Osteocyte (in vitro differentiated cells): Measurements from ENCODE around the gene KIF21B. TPM values are rescaled to one million over a fixed set of nuclear protein-coding genes. Genes with fewer than 3 reads are reported as not detected.

Source experiments
- DNase-seq: peaks from one replicate; pipeline ENCODE4 v3.0.0; 2021; ENCODE audit warnings: mixed read lengths; ENCODE audit not compliant: unreplicated experiment; ENCODE audit errors: extremely low spot score
- H3K27ac Mint-ChIP-seq: one replicate; pipeline ENCODE4 v1.8.0; 2021; ENCODE audit warnings: mild to moderate bottlenecking, mixed read lengths; ENCODE audit not compliant: unreplicated experiment
- H3K27me3 Mint-ChIP-seq: one replicate; pipeline ENCODE4 v1.8.0; 2021; ENCODE audit warnings: mixed read lengths; ENCODE audit not compliant: unreplicated experiment
- H3K36me3 Mint-ChIP-seq: one replicate; pipeline ENCODE4 v1.8.0; 2021; ENCODE audit warnings: mixed read lengths; ENCODE audit not compliant: unreplicated experiment
- H3K4me1 Mint-ChIP-seq: one replicate; pipeline ENCODE4 v1.8.0; 2021; ENCODE audit warnings: mixed read lengths; ENCODE audit not compliant: unreplicated experiment
- H3K4me3 Mint-ChIP-seq: one replicate; pipeline ENCODE4 v1.8.0; 2021; ENCODE audit warnings: mild to moderate bottlenecking, moderate library complexity, mixed read lengths; ENCODE audit not compliant: unreplicated experiment
- H3K9me3 Mint-ChIP-seq: one replicate; pipeline ENCODE4 v1.8.0; 2021; ENCODE audit warnings: mixed read lengths; ENCODE audit not compliant: unreplicated experiment
- CTCF ChIP-seq: fragments of 200-600 bp; sonication (generic); IDR thresholded peaks from 2 replicates; pipeline ENCODE4 v1.5.0; 2021; ENCODE audit warnings: antibody characterized with exemption, mild to moderate bottlenecking, moderate library complexity
- total RNA-seq: library from RNA; stranded (reverse); gene quantifications from 2 replicates; pipeline ENCODE4 v1.2.1, GENCODE V29; 2021

The KIF21B gene
- total RNA-seq, 1 donor from 2014 or later = 0.97 TPM

- H3K27ac Mint-ChIP-seq = no peak overlapping the region
- H3K4me1 Mint-ChIP-seq = no peaks in the 10 kb centered on the region
- H3K36me3 Mint-ChIP-seq = no peaks in the 10 kb centered on the region
Measured at GRCh38 chr1:201039418-201039817, 15.9 kb upstream of the KIF21B start.

DNA sequence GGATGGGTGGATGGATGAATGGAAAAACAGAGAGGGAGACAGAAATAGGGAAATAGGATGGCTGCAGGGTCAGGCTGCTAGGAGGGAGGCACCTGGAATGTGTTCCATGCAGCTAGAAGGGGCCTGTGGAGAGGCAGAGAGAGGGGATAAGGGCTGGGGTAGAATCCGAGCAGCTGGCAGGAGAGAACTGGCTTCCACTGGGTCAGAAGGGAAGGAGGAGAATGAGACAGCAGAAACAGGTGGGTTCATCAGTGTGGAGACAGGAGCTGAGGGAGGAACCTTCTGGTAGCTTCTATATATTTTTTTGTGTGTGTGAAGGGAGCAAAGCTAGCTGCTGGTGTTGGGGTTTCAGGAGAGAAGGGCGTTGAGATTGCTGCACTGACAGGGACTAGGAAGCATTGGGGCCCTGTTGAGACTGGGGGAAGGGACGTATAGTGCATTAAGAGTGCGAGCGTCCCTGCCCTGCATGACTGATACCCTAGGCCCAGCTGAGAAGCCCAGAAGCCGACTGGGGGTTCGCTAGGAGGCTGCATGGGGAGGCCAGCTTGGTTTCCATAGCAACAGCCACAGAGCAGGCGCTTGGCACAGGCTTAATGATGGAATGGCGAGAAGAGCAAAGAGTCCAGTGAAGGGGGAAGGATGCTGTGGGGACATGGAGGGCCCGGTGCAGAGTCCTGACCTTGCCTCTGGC is 14.8 kb upstream of the KIF21B start:
- no peak for DNase-seq
- no peak for TF ChIP-seq CTCF
- no peak overlapping the region for H3K27ac Mint-ChIP-seq
- H3K4me3 Mint-ChIP-seq = no peak overlapping the region
- no peaks in the 10 kb centered on the region for H3K36me3 Mint-ChIP-seq
- H3K4me1 Mint-ChIP-seq = no peaks in the 10 kb centered on the region
- no peaks in the 10 kb centered on the region for H3K27me3 Mint-ChIP-seq
- no peaks in the 10 kb centered on the region for H3K9me3 Mint-ChIP-seq

More at GRCh38 chr1:201039418-201039817, 15.9 kb upstream of the KIF21B start:
- no peaks in the 10 kb centered on the region for H3K9me3 Mint-ChIP-seq
- peaks cover 6% of the 10 kb centered on the region for H3K27me3 Mint-ChIP-seq
- no peak for TF ChIP-seq CTCF
- DNase-seq = no peak
- H3K4me3 Mint-ChIP-seq = no peak overlapping the region

- no peaks in the 10 kb centered on the region for H3K36me3 Mint-ChIP-seq
- H3K4me3 Mint-ChIP-seq = no peak overlapping the region
- no peak for DNase-seq
- H3K9me3 Mint-ChIP-seq = no peaks in the 10 kb centered on the region
- TF ChIP-seq CTCF = no peak
- H3K4me1 Mint-ChIP-seq = no peaks in the 10 kb centered on the region
- no peaks in the 10 kb centered on the region for H3K27me3 Mint-ChIP-seq
- no peak overlapping the region for H3K27ac Mint-ChIP-seq
Measured at GRCh38 chr1:201036188-201036842, 12.8 kb upstream of the KIF21B start.

- Mint-ChIP-seq H3K27me3 (no peaks in the 10 kb centered on the region), H3K36me3 (no peaks in the 10 kb centered on the region), H3K27ac (no peak overlapping the region), H3K4me3 (no peak overlapping the region), H3K4me1 (no peaks in the 10 kb centered on the region), H3K9me3 (no peaks in the 10 kb centered on the region)
- no peak for TF ChIP-seq CTCF
- DNase-seq = no peak
Measured at GRCh38 chr1:201034671-201035070, 11.2 kb upstream of the KIF21B start.

DNA sequence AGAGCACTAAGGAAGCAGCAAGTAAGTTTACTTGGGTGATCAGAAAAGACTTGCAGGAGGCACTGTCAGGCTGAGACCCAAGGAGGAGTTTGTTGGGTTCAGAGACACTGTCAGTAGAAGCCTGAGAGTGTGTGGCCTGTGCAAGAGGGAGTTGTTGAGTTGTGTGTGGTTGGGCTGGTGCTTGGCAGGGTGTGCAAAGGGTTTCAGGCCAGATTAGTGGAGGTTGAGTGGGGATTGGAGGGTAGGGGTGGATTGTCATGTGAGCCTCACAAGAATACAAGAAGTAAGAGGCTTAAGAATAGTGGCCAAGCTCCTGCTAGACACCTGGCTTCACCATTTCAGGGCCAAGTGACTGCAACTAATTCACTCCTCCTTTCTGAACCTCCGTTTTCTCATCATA is 8.9 kb upstream of the KIF21B start:
- no peak for DNase-seq
- Mint-ChIP-seq H3K27me3 (no peaks in the 10 kb centered on the region), H3K27ac (no peak overlapping the region), H3K9me3 (no peaks in the 10 kb centered on the region), H3K4me1 (no peaks in the 10 kb centered on the region), H3K4me3 (no peak overlapping the region), H3K36me3 (no peaks in the 10 kb centered on the region)
- no peak for TF ChIP-seq CTCF
